HG03457 (cell line): ENCODE results near the gene ITPKB.
"Not testable (repeated sequence)": the region's sequence is repeated elsewhere in the genome, so short reads cannot be mapped to it uniquely, and the experiment has no call there.

Experiments used
- ATAC-seq: cut with Tn5 transposase; IDR thresholded peaks from one replicate; pipeline ENCODE4 v1.9.1; 2021; ENCODE audit warnings: moderate number of reproducible peaks; ENCODE audit not compliant: unreplicated experiment

Gene ITPKB

GRCh38 chr1:226738995-226739695, at the start of gene ITPKB:
ITPKB (minus strand) TSS chr1:226739282; CDS start chr1:226737458, 1,824 bp downstream.
- ATAC-seq, result no peak

GRCh38 chr1:226787638-226788037, 48.6 kb upstream of the ITPKB start:
- no peak for ATAC-seq

GRCh38 chr1:226787071-226787470, 48.0 kb upstream of the ITPKB start:
- ATAC-seq, result no peak

- ATAC-seq, result no peak
Measured at GRCh38 chr1:226786550-226786949, 47.5 kb upstream of the ITPKB start.

GRCh38 chr1:226785805-226786204, 46.7 kb upstream of the ITPKB start:
- no peak for ATAC-seq

- no peak for ATAC-seq
Measured at GRCh38 chr1:226784081-226785049, 45.3 kb upstream of the ITPKB start.

- ATAC-seq, result no peak
Measured at GRCh38 chr1:226782845-226783601, 43.9 kb upstream of the ITPKB start.

- no peak for ATAC-seq
Measured at GRCh38 chr1:226781937-226782609, 43.0 kb upstream of the ITPKB start.

GRCh38 chr1:226779561-226779960, 40.5 kb upstream of the ITPKB start:
- ATAC-seq, result no peak

- no peak for ATAC-seq
Measured at GRCh38 chr1:226778657-226779058, 39.6 kb upstream of the ITPKB start.

- no peak for ATAC-seq
Measured at GRCh38 chr1:226776975-226777374, 37.9 kb upstream of the ITPKB start.

- no peak for ATAC-seq
Measured at GRCh38 chr1:226776066-226776465, 37.0 kb upstream of the ITPKB start.

GRCh38 chr1:226772446-226773139, 33.5 kb upstream of the ITPKB start:
- peak; percentile 63 for ATAC-seq

GRCh38 chr1:226767170-226767569, 28.1 kb upstream of the ITPKB start:
- ATAC-seq, result not testable (repeated sequence)

- no peak for ATAC-seq
Measured at GRCh38 chr1:226766565-226766964, 27.5 kb upstream of the ITPKB start.

- ATAC-seq, result no peak
Measured at GRCh38 chr1:226764533-226764932, 25.5 kb upstream of the ITPKB start.

GRCh38 chr1:226763905-226764264, 24.8 kb upstream of the ITPKB start:
- no peak for ATAC-seq

- no peak for ATAC-seq
Measured at GRCh38 chr1:226762988-226763904, 24.2 kb upstream of the ITPKB start.

- no peak for ATAC-seq
Measured at GRCh38 chr1:226762055-226762454, 23.0 kb upstream of the ITPKB start.
